Measurements from ENCODE around the gene ANHX. TPM values are rescaled to one million over a fixed set of nuclear protein-coding genes. Genes with fewer than 3 reads are reported as not detected.

ANHX gene
- total and polyA plus RNA-seq, 4 donors, result not detected

DNA sequence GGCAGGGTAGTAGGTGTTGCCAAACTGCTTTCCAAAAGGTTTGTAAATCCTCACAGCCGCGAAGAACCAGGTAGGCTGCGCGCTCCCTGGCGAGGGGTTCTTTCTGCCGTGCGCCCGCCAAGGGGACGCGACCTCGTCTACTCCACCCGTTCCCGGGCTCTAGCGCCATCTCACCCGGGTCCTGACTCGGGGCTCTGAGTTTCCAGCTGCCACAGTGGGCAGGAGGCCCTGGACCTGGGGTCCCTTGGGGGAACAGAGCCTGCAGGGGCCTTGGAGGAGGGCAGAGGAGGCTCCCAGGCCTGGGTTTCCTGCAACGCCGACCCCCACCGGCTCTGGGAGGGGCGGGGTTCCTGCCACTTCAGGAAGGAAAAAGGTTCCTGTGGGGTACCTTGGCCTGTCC, 706 bp downstream of the ANHX start:
- DNase-seq (ENCODE audit: low spot score), result no peak
- no peaks in the 10 kb centered on the region for H3K36me3 ChIP-seq (ENCODE audit: control insufficient read depth in 4 of 4, insufficient read depth in 3 of 4, low read depth in 1 of 4, low read length in 3 of 4)
- 54% methylated on average over 20 of the region's 20 CpGs for WGBS
- peaks cover 17 to 33% (median 23%) of the 10 kb centered on the region in 4 donors for H3K9me3 ChIP-seq (ENCODE audit: control insufficient read depth in 4 of 4, low read length in 3 of 4)
- H3K9ac ChIP-seq (ENCODE audit: low read depth in 1 of 2, low read length in 2 of 2), result no peak overlapping the region
- no peaks in the 10 kb centered on the region for H3K27me3 ChIP-seq (ENCODE audit: control insufficient read depth in 4 of 4, insufficient read depth in 4 of 4, low read length in 3 of 4)
- no peak overlapping the region for H3K4me3 ChIP-seq (ENCODE audit: low read depth in 1 of 3, low read length in 3 of 3)
- TF ChIP-seq JUND (IDR thresholded peaks at IDR 0.05) (no peak), HNF4A (conservative IDR thresholded peaks at IDR 0.05) (no peak), ZBTB33 (IDR thresholded peaks at IDR 0.05) (no peak), TAF1 (conservative IDR thresholded peaks at IDR 0.05) (no peak), HNF4G (IDR thresholded peaks at IDR 0.05) (no peak), SP1 (IDR thresholded peaks at IDR 0.05) (no peak), RAD21 (IDR thresholded peaks at IDR 0.05) (no peak), MAX (IDR thresholded peaks at IDR 0.05) (no peak), FOXA2 (IDR thresholded peaks at IDR 0.05) (no peak), EGR1 (IDR thresholded peaks at IDR 0.05; ENCODE audit: low read depth in 2 of 2) (no peak), YY1 (IDR thresholded peaks at IDR 0.05) (no peak), RXRA (IDR thresholded peaks at IDR 0.05) (no peak), GABPA (IDR thresholded peaks at IDR 0.05 in 1 of 2, conservative IDR thresholded peaks at IDR 0.05 in 1 of 2) (no peak)
- TF ChIP-seq, protein P1, sequence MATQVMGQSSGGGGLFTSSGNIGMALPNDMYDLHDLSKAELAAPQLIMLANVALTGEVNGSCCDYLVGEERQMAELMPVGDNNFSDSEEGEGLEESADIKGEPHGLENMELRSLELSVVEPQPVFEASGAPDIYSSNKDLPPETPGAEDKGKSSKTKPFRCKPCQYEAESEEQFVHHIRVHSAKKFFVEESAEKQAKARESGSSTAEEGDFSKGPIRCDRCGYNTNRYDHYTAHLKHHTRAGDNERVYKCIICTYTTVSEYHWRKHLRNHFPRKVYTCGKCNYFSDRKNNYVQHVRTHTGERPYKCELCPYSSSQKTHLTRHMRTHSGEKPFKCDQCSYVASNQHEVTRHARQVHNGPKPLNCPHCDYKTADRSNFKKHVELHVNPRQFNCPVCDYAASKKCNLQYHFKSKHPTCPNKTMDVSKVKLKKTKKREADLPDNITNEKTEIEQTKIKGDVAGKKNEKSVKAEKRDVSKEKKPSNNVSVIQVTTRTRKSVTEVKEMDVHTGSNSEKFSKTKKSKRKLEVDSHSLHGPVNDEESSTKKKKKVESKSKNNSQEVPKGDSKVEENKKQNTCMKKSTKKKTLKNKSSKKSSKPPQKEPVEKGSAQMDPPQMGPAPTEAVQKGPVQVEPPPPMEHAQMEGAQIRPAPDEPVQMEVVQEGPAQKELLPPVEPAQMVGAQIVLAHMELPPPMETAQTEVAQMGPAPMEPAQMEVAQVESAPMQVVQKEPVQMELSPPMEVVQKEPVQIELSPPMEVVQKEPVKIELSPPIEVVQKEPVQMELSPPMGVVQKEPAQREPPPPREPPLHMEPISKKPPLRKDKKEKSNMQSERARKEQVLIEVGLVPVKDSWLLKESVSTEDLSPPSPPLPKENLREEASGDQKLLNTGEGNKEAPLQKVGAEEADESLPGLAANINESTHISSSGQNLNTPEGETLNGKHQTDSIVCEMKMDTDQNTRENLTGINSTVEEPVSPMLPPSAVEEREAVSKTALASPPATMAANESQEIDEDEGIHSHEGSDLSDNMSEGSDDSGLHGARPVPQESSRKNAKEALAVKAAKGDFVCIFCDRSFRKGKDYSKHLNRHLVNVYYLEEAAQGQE (IDR thresholded peaks at IDR 0.05), result no peak
- TF ChIP-seq, protein P2, sequence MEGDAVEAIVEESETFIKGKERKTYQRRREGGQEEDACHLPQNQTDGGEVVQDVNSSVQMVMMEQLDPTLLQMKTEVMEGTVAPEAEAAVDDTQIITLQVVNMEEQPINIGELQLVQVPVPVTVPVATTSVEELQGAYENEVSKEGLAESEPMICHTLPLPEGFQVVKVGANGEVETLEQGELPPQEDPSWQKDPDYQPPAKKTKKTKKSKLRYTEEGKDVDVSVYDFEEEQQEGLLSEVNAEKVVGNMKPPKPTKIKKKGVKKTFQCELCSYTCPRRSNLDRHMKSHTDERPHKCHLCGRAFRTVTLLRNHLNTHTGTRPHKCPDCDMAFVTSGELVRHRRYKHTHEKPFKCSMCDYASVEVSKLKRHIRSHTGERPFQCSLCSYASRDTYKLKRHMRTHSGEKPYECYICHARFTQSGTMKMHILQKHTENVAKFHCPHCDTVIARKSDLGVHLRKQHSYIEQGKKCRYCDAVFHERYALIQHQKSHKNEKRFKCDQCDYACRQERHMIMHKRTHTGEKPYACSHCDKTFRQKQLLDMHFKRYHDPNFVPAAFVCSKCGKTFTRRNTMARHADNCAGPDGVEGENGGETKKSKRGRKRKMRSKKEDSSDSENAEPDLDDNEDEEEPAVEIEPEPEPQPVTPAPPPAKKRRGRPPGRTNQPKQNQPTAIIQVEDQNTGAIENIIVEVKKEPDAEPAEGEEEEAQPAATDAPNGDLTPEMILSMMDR (IDR thresholded peaks at IDR 0.05; ENCODE audit: low read depth, low read length, missing input control), result no peak
- H3K4me1 ChIP-seq (ENCODE audit: control insufficient read depth in 4 of 4, insufficient read depth in 4 of 4, low read length in 3 of 4), result no peaks in the 10 kb centered on the region
- no peak overlapping the region for H3K27ac ChIP-seq (ENCODE audit: low read depth in 1 of 2, low read length in 2 of 2)

- Histone ChIP-seq H3K4me1 (ENCODE audit: control insufficient read depth in 4 of 4, insufficient read depth in 4 of 4, low read length in 3 of 4) (no peaks in the 10 kb centered on the region), H3K4me3 (ENCODE audit: low read depth in 1 of 3, low read length in 3 of 3) (peak overlapping the region in 1 of 3 donors; percentile 49), H3K27ac (ENCODE audit: low read depth in 1 of 2, low read length in 2 of 2) (no peak overlapping the region), H3K9me3 (ENCODE audit: control insufficient read depth in 4 of 4, low read length in 3 of 4) (peaks cover 18 to 40% (median 24%) of the 10 kb centered on the region in 4 donors), H3K27me3 (ENCODE audit: control insufficient read depth in 4 of 4, insufficient read depth in 4 of 4, low read length in 3 of 4) (no peaks in the 10 kb centered on the region), H3K36me3 (ENCODE audit: control insufficient read depth in 4 of 4, insufficient read depth in 3 of 4, low read depth in 1 of 4, low read length in 3 of 4) (no peaks in the 10 kb centered on the region), H3K9ac (ENCODE audit: low read depth in 1 of 2, low read length in 2 of 2) (no peak overlapping the region)
- 83% methylated on average over 18 of the region's 18 CpGs for WGBS
- no peak for DNase-seq (ENCODE audit: low spot score)
- TF ChIP-seq YY1 (IDR thresholded peaks at IDR 0.05), result no peak
- TF ChIP-seq, protein P2 (IDR thresholded peaks at IDR 0.05; ENCODE audit: low read depth, low read length, missing input control), result no peak
- TF ChIP-seq SP1 (IDR thresholded peaks at IDR 0.05), result no peak
- TF ChIP-seq HNF4G (IDR thresholded peaks at IDR 0.05), result no peak
- TF ChIP-seq FOXA1 (IDR thresholded peaks at IDR 0.05), result no peak
- TF ChIP-seq NR2F2 (IDR thresholded peaks at IDR 0.05), result no peak
- no peak for TF ChIP-seq MAX (IDR thresholded peaks at IDR 0.05)
- TF ChIP-seq, protein P3, sequence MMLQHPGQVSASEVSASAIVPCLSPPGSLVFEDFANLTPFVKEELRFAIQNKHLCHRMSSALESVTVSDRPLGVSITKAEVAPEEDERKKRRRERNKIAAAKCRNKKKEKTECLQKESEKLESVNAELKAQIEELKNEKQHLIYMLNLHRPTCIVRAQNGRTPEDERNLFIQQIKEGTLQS (IDR thresholded peaks at IDR 0.05), result no peak
- no peak for TF ChIP-seq FOXA2 (IDR thresholded peaks at IDR 0.05)
Measured at GRCh38 chr12:133233993-133234564, 1.6 kb downstream of the ANHX start.

Data from liver (tissue), 9 donors.